ENCODE results near the gene PCSK6. TPM values are rescaled to one million over a fixed set of nuclear protein-coding genes. Genes with fewer than 3 reads are reported as not detected.
A peak's percentile ranks its signal among the peaks of the same experiment; 100 is the strongest.

Gene PCSK6
- total RNA-seq, 3 donors from 2014 or later, result 7.2 to 19.7 (median 18.0) TPM

DNA sequence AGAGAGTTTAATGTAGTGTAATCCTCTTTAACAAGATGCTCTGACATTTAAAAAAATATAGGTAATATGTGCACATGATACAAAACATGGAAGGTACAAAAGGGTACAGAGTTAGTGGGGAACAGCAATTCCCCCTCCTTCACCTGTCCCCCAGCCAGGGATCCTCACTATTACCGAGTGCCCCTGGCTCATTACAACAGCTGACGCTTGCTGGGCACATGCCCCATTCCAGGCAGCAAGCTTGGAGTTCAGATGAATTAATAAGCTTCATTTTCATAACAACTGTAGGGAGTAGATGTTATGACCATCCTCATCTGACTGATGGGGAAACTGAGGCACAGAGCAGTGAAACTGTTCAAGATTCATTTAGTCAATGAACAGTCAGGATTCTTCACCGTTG is 41.2 kb downstream of the PCSK6 start:
- H3K27me3 ChIP-seq, result no peaks in the 10 kb centered on the region
- intact Hi-C loops (cut with DNase I; ENCODE audit: low total_unique reads), result no loop called here
- TF ChIP-seq POLR2AphosphoS5 (IDR thresholded peaks at IDR 0.05) (no peak), POLR2A (IDR thresholded peaks at IDR 0.05) (no peak), CTCF (IDR thresholded peaks at IDR 0.05) (no peak)
- no peaks in the 10 kb centered on the region for H3K9me3 ChIP-seq
- no peak for DNase-seq (ENCODE audit: low spot score in 2 of 2)
- no peaks in the 10 kb centered on the region for H3K36me3 ChIP-seq
- H3K4me1 ChIP-seq, result no peaks in the 10 kb centered on the region
- H3K4me3 ChIP-seq, result no peak overlapping the region
- no peak overlapping the region for H3K27ac ChIP-seq

DNA sequence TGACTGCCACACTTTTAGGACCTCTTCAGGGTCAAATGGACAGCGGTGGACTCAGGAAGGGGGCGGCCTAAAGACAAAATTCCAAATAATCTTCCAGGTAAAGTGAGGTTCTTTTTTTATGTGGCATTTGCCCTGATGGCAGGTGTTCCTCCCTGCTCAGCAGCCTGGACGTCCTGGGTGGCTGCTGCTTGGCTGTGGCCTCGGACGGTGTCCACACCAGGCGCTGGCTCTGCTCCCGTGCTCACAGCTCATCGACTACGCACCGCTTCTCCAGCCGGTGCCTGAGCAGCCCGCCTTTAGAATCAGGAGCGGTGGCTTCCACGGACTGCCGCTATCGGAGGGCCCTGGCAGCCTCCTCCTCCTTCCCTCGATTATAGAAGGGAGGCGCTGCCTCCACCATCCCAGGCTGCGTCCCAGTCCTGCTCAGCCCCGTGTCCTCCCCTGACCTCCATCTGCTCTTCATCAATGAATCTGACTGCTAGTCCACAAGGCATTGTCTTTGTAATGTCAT is 41.9 kb downstream of the PCSK6 start:
- no peak for DNase-seq (ENCODE audit: low spot score in 2 of 2)
- H3K4me3 ChIP-seq, result no peak overlapping the region
- no peaks in the 10 kb centered on the region for H3K36me3 ChIP-seq
- H3K27me3 ChIP-seq, result no peaks in the 10 kb centered on the region
- intact Hi-C loops (cut with DNase I; ENCODE audit: low total_unique reads), result no loop called here
- H3K9me3 ChIP-seq, result no peaks in the 10 kb centered on the region
- no peaks in the 10 kb centered on the region for H3K4me1 ChIP-seq
- H3K27ac ChIP-seq, result peak overlapping the region in 1 of 2 donors; percentile 55
- TF ChIP-seq POLR2AphosphoS5 (IDR thresholded peaks at IDR 0.05), result no peak
- no peak for TF ChIP-seq POLR2A (IDR thresholded peaks at IDR 0.05)
- TF ChIP-seq CTCF (IDR thresholded peaks at IDR 0.05), result no peak

- no peaks in the 10 kb centered on the region for H3K27me3 ChIP-seq
- intact Hi-C loops (cut with DNase I; ENCODE audit: low total_unique reads), result no loop called here
- TF ChIP-seq CTCF (IDR thresholded peaks at IDR 0.05) (no peak), POLR2AphosphoS5 (IDR thresholded peaks at IDR 0.05) (no peak), POLR2A (IDR thresholded peaks at IDR 0.05) (no peak)
- H3K4me3 ChIP-seq, result no peak overlapping the region
- H3K27ac ChIP-seq, result peak overlapping the region in 1 of 2 donors; percentile 55
- DNase-seq (ENCODE audit: low spot score in 2 of 2), result no peak
- no peaks in the 10 kb centered on the region for H3K9me3 ChIP-seq
- H3K36me3 ChIP-seq, result no peaks in the 10 kb centered on the region
- no peaks in the 10 kb centered on the region for H3K4me1 ChIP-seq
Measured at GRCh38 chr15:101447168-101447533, 42.4 kb downstream of the PCSK6 start.

DNA sequence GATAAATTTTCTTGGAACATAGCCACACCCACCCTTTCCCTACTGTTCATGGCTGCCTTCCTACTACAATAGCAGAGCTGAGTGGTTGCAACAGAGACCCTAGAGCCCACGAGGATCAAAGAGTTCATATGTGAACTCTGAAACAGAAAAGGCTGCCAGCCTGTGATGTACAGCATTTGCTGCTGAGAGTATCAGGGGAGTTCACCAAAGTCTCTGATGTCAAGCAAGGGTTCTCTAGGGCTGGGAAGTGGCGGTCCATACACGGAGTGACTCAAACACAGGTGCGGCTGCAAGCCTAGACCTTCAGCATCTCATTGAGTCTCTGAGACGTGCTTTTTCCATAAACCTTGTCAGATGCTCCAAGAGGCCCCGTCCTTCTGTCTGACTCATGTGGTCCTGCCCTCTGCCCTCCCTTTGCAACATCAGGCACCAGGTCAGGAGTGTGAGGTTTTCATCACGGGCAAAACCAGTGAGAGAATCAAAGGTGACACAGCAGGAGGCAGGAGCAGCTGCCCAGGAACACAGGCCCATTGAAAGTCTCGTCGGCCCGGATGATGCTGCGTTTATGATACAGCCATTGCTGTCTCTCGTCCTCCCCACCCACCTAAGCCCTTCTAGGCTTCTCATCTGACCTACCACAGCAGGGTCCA is 42.9 kb downstream of the PCSK6 start:
- no peaks in the 10 kb centered on the region for H3K27me3 ChIP-seq
- no peaks in the 10 kb centered on the region for H3K36me3 ChIP-seq
- no peaks in the 10 kb centered on the region for H3K4me1 ChIP-seq
- no peak for DNase-seq (ENCODE audit: low spot score in 2 of 2)
- no peak overlapping the region for H3K4me3 ChIP-seq
- TF ChIP-seq CTCF (IDR thresholded peaks at IDR 0.05) (no peak), POLR2A (IDR thresholded peaks at IDR 0.05) (no peak), POLR2AphosphoS5 (IDR thresholded peaks at IDR 0.05) (no peak)
- H3K27ac ChIP-seq, result peak overlapping the region in 1 of 2 donors; percentile 55
- intact Hi-C loops (cut with DNase I; ENCODE audit: low total_unique reads), result no loop called here
- H3K9me3 ChIP-seq, result no peaks in the 10 kb centered on the region

DNA sequence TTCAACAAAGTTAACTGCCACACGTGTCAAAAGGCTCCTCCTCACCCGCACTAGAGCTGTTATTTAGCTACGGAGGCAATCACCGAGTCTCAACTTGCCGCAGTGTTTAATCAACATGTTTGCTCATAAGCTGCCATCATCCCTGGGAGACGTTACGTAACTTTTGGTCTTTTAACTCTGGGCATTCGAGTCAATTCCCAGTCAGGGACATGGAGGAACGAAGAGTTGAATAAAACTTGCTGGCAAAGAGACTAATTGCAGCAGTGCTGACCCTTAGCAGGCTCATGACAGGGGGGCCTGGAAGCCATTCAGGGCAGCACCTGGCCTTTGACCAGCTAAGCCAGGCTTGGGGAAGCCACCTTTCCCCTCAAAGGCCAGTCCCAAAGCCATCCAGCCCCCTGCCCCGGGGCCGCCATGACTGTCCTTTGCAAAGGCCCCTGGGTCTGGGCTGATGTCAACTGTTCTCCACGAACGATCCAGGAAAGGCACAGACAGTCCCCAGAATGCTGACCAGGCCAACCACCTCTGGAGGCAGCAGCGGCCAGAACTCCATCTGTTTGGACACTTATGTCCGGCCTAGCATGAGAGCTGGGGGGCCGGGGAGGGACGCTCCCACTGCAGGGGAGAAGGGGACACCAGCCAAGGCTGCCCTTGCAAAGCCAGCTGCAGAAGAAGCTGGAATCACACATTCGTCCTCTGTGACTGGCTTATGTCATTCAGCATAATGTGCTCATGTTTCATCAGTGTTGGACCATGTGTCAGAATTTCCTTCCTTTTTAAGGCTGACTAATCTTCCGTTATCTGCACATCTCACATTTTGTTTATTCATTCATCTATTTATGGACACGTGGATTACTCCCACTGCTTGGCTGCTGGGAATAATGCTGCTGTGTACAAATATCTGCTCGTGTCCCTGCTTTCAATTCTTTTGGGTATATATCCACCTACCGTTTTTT is 43.7 kb downstream of the PCSK6 start:
- H3K36me3 ChIP-seq, result no peaks in the 10 kb centered on the region
- peaks cover 0 to 7% of the 10 kb centered on the region in 2 donors for H3K4me1 ChIP-seq
- H3K27ac ChIP-seq, result peak overlapping the region; percentile 33 to 81
- no peak overlapping the region for H3K4me3 ChIP-seq
- H3K27me3 ChIP-seq, result no peaks in the 10 kb centered on the region
- TF ChIP-seq POLR2AphosphoS5 (IDR thresholded peaks at IDR 0.05), result peak in 1 of 3 donors; percentile 12
- TF ChIP-seq POLR2A (IDR thresholded peaks at IDR 0.05), result no peak
- intact Hi-C loops (cut with DNase I; ENCODE audit: low total_unique reads), result no loop called here
- DNase-seq (ENCODE audit: low spot score in 2 of 2), result no peak
- no peaks in the 10 kb centered on the region for H3K9me3 ChIP-seq
